Activated CD4-positive, alpha-beta T cell treated with anti-CD3 and anti-CD28 coated beads, Interleukin-2, amount 50 U/mL, for 4 hours (primary cell): ENCODE results near the gene ERC2.
"Not testable (repeated sequence)": the region's sequence is repeated elsewhere in the genome, so short reads cannot be mapped to it uniquely, and the experiment has no call there.

Source experiments
- DNase-seq, 2 experiments: peaks; one replicate each; pipeline ENCODE4 v3.0.0-alpha.2; 2020

The ERC2 gene

GRCh38 chr3:55860049-55860721, 608.1 kb downstream of the ERC2 start:
- no peak for DNase-seq

GRCh38 chr3:55859305-55859704, 609.0 kb downstream of the ERC2 start:
- no peak for DNase-seq

GRCh38 chr3:55858727-55859126, 609.5 kb downstream of the ERC2 start:
- DNase-seq: no peak

GRCh38 chr3:55858302-55858701, 610.0 kb downstream of the ERC2 start:
- no peak for DNase-seq

- DNase-seq: no peak
These were observed 610.6 kb downstream of the ERC2 start for GRCh38 chr3:55857633-55858032.

GRCh38 chr3:55855311-55855710, 613.0 kb downstream of the ERC2 start:
- no peak for DNase-seq

GRCh38 chr3:55854494-55854893, 613.8 kb downstream of the ERC2 start:
- DNase-seq: no peak

- DNase-seq: no peak
These were observed 615.9 kb downstream of the ERC2 start for GRCh38 chr3:55852326-55852725.

- DNase-seq: no peak
These were observed 626.1 kb downstream of the ERC2 start for GRCh38 chr3:55842204-55842603.

GRCh38 chr3:55831876-55832275, 636.4 kb downstream of the ERC2 start:
- DNase-seq: not testable (repeated sequence)

GRCh38 chr3:55828712-55829111, 639.6 kb downstream of the ERC2 start:
- DNase-seq: no peak

- DNase-seq: no peak
These were observed 640.5 kb downstream of the ERC2 start for GRCh38 chr3:55827786-55828185.

GRCh38 chr3:55826731-55827496, 641.4 kb downstream of the ERC2 start:
- no peak for DNase-seq

- no peak for DNase-seq
These were observed 642.2 kb downstream of the ERC2 start for GRCh38 chr3:55826097-55826496.

GRCh38 chr3:55824406-55824805, 643.9 kb downstream of the ERC2 start:
- DNase-seq: no peak

- no peak for DNase-seq
These were observed 644.4 kb downstream of the ERC2 start for GRCh38 chr3:55823829-55824228.

GRCh38 chr3:55823001-55823400, 645.3 kb downstream of the ERC2 start:
- DNase-seq: no peak

GRCh38 chr3:55819005-55819404, 649.3 kb downstream of the ERC2 start:
- no peak for DNase-seq

- no peak for DNase-seq
These were observed 649.8 kb downstream of the ERC2 start for GRCh38 chr3:55818485-55818884.

- no peak for DNase-seq
These were observed 651.3 kb downstream of the ERC2 start for GRCh38 chr3:55816794-55817576.

GRCh38 chr3:55815262-55815661, 653.0 kb downstream of the ERC2 start:
- DNase-seq: no peak

GRCh38 chr3:55813268-55814097, 654.8 kb downstream of the ERC2 start:
- no peak for DNase-seq
